ENCODE results near the gene RIMBP2.

DNA sequence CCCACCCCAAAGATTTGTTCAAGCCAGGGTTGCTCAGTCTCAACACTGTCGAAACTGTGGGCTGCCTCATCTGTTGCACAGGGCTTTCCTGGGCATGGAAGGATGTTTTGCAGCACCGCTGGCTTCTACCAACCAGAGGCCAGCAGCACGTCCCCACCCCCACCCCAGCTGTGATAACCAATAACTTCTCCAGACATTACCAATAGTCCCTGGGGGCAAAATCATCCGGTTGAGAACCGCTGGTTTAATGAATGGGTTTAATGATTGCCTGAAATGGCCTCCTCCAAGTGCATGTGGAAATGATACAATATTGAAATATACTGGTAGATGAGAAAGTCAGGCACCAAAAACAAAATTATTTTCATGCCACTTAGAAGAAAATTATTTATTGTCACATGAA lies 44.5 kb downstream of the RIMBP2 start:
- TF ChIP-seq, protein P1, sequence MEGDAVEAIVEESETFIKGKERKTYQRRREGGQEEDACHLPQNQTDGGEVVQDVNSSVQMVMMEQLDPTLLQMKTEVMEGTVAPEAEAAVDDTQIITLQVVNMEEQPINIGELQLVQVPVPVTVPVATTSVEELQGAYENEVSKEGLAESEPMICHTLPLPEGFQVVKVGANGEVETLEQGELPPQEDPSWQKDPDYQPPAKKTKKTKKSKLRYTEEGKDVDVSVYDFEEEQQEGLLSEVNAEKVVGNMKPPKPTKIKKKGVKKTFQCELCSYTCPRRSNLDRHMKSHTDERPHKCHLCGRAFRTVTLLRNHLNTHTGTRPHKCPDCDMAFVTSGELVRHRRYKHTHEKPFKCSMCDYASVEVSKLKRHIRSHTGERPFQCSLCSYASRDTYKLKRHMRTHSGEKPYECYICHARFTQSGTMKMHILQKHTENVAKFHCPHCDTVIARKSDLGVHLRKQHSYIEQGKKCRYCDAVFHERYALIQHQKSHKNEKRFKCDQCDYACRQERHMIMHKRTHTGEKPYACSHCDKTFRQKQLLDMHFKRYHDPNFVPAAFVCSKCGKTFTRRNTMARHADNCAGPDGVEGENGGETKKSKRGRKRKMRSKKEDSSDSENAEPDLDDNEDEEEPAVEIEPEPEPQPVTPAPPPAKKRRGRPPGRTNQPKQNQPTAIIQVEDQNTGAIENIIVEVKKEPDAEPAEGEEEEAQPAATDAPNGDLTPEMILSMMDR (IDR thresholded peaks at IDR 0.05; ENCODE audit: insufficient read depth, low read length), result no peak
- no peak for TF ChIP-seq POLR2AphosphoS5 (IDR thresholded peaks at IDR 0.05; ENCODE audit: low read depth)
- TF ChIP-seq, protein P2, sequence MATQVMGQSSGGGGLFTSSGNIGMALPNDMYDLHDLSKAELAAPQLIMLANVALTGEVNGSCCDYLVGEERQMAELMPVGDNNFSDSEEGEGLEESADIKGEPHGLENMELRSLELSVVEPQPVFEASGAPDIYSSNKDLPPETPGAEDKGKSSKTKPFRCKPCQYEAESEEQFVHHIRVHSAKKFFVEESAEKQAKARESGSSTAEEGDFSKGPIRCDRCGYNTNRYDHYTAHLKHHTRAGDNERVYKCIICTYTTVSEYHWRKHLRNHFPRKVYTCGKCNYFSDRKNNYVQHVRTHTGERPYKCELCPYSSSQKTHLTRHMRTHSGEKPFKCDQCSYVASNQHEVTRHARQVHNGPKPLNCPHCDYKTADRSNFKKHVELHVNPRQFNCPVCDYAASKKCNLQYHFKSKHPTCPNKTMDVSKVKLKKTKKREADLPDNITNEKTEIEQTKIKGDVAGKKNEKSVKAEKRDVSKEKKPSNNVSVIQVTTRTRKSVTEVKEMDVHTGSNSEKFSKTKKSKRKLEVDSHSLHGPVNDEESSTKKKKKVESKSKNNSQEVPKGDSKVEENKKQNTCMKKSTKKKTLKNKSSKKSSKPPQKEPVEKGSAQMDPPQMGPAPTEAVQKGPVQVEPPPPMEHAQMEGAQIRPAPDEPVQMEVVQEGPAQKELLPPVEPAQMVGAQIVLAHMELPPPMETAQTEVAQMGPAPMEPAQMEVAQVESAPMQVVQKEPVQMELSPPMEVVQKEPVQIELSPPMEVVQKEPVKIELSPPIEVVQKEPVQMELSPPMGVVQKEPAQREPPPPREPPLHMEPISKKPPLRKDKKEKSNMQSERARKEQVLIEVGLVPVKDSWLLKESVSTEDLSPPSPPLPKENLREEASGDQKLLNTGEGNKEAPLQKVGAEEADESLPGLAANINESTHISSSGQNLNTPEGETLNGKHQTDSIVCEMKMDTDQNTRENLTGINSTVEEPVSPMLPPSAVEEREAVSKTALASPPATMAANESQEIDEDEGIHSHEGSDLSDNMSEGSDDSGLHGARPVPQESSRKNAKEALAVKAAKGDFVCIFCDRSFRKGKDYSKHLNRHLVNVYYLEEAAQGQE (IDR thresholded peaks at IDR 0.05; ENCODE audit: insufficient replicate concordance, low read depth), result no peak

All from HL-60 (cell line).